Activated B cell treated with CpG ODN at 0.5 μM for 24 hours (primary cell): Measurements from ENCODE around the gene HIVEP1. TPM values are rescaled to one million over a fixed set of nuclear protein-coding genes. Genes with fewer than 3 reads are reported as not detected.

Experiments
- ATAC-seq: fragments of 200-7000 bp; cut with Tn5 transposase; one replicate; pipeline ENCODE4 v1.10.0; 2021; ENCODE audit warnings: low read depth, mild to moderate bottlenecking, moderate library complexity
- CTCF ChIA-PET: fragments of 350-600 bp; sonication (Branson Sonifier 250); formaldehyde crosslinking; loops from one replicate; lab custom pipeline; 2021; ENCODE audit warnings: antibody characterized with exemption; lab: Charles Lee
- POLR2A ChIA-PET: fragments of 350-600 bp; sonication (Branson Sonifier 250); formaldehyde crosslinking; loops from one replicate; lab custom pipeline; 2021; ENCODE audit warnings: antibody characterized with exemption; lab: Charles Lee
- DNase-seq: peaks from one replicate; pipeline ENCODE4 v3.0.0; 2022
- H3K27ac Mint-ChIP-seq: one replicate; pipeline ENCODE4 v1.8.0; 2020; ENCODE audit warnings: mixed read lengths
- H3K27me3 Mint-ChIP-seq: one replicate; pipeline ENCODE4 v1.8.0; 2021; ENCODE audit warnings: mixed read lengths
- H3K36me3 Mint-ChIP-seq: one replicate; pipeline ENCODE4 v1.8.0; 2021; ENCODE audit warnings: low read depth, mixed read lengths
- H3K4me1 Mint-ChIP-seq: one replicate; pipeline ENCODE4 v1.8.0; 2021; ENCODE audit warnings: mixed read lengths
- H3K4me3 Mint-ChIP-seq: one replicate; pipeline ENCODE4 v1.8.0; 2020; ENCODE audit warnings: mild to moderate bottlenecking, mixed read lengths
- H3K9me3 Mint-ChIP-seq: one replicate; pipeline ENCODE4 v1.8.0; 2020; ENCODE audit warnings: mixed read lengths
- CTCF ChIP-seq: fragments of 200-600 bp; IDR thresholded peaks from one replicate; pipeline ENCODE4 v1.8.0; 2022; ENCODE audit warnings: antibody characterized with exemption, mild to moderate bottlenecking
- intact Hi-C: fragments of 100-400 bp; cut with micrococcal nuclease; formaldehyde crosslinking; loops from one replicate; pipeline ENCODE4 v1.15.1; 2024
- total RNA-seq: library from RNA; stranded (reverse); gene quantifications from 2 replicates; pipeline ENCODE4 v1.2.3, GENCODE V29; 2022

The HIVEP1 gene
- total RNA-seq, 1 donor from 2014 or later, result 91.0 TPM

GRCh38 chr6:12032783-12033573 is 20.9 kb downstream of the HIVEP1 start:
- ChIA-PET POLR2A (no interaction called here), CTCF (no interaction called here)
- H3K9me3 Mint-ChIP-seq, result peaks cover 21% of the 10 kb centered on the region
- H3K4me3 Mint-ChIP-seq, result no peak overlapping the region
- intact Hi-C loops, result no loop called here
- H3K4me1 Mint-ChIP-seq, result peaks cover 54% of the 10 kb centered on the region
- no peak overlapping the region for H3K27ac Mint-ChIP-seq
- DNase-seq (no peak), ATAC-seq (no peak)
- peaks cover 41% of the 10 kb centered on the region for H3K36me3 Mint-ChIP-seq
- no peak for TF ChIP-seq CTCF
- H3K27me3 Mint-ChIP-seq, result no peaks in the 10 kb centered on the region

- ChIA-PET CTCF (no interaction called here), POLR2A (no interaction called here)
- H3K36me3 Mint-ChIP-seq, result peaks cover 33% of the 10 kb centered on the region
- DNase-seq (no peak), ATAC-seq (no peak)
- H3K27me3 Mint-ChIP-seq, result no peaks in the 10 kb centered on the region
- no peak for TF ChIP-seq CTCF
- H3K27ac Mint-ChIP-seq, result no peak overlapping the region
- intact Hi-C loops, result no loop called here
- peaks cover 15% of the 10 kb centered on the region for H3K9me3 Mint-ChIP-seq
- H3K4me3 Mint-ChIP-seq, result no peak overlapping the region
- peaks cover 61% of the 10 kb centered on the region for H3K4me1 Mint-ChIP-seq
These were observed 21.7 kb downstream of the HIVEP1 start for GRCh38 chr6:12033770-12034169.

- no peak for DNase-seq
- intact Hi-C loops, result no loop called here
- H3K9me3 Mint-ChIP-seq, result peaks cover 12% of the 10 kb centered on the region
- TF ChIP-seq CTCF, result no peak
- H3K27me3 Mint-ChIP-seq, result no peaks in the 10 kb centered on the region
- peaks cover 27% of the 10 kb centered on the region for H3K36me3 Mint-ChIP-seq
- H3K4me3 Mint-ChIP-seq, result no peak overlapping the region
- POLR2A ChIA-PET, result no interaction called here
- CTCF ChIA-PET, result no interaction called here
- no peak for ATAC-seq
- H3K27ac Mint-ChIP-seq, result no peak overlapping the region
- peaks cover 66% of the 10 kb centered on the region for H3K4me1 Mint-ChIP-seq
These were observed 22.2 kb downstream of the HIVEP1 start for GRCh38 chr6:12034349-12034748.

GRCh38 chr6:12034837-12035236 is 22.7 kb downstream of the HIVEP1 start:
- ATAC-seq (no peak), DNase-seq (no peak)
- Mint-ChIP-seq H3K9me3 (peaks cover 11% of the 10 kb centered on the region), H3K4me3 (no peak overlapping the region), H3K27me3 (no peaks in the 10 kb centered on the region), H3K27ac (no peak overlapping the region), H3K4me1 (peaks cover 71% of the 10 kb centered on the region), H3K36me3 (peaks cover 23% of the 10 kb centered on the region)
- intact Hi-C loops, result no loop called here
- no peak for TF ChIP-seq CTCF
- CTCF ChIA-PET, result no interaction called here
- POLR2A ChIA-PET, result interaction anchor here (0.6 kb wide), 1 partner anchor 138 kb away, joined by 3 read pairs; no protein-coding TSS in a partner anchor

- ATAC-seq (no peak), DNase-seq (no peak)
- Mint-ChIP-seq H3K27ac (no peak overlapping the region), H3K4me1 (peaks cover 71% of the 10 kb centered on the region), H3K9me3 (no peaks in the 10 kb centered on the region), H3K36me3 (peaks cover 7% of the 10 kb centered on the region), H3K27me3 (no peaks in the 10 kb centered on the region), H3K4me3 (no peak overlapping the region)
- no peak for TF ChIP-seq CTCF
- ChIA-PET CTCF (interaction anchor here (1.2 kb wide), 2 partner anchors 11 to 215 kb away, joined by 3 read pairs; no protein-coding TSS in a partner anchor), POLR2A (no interaction called here)
- intact Hi-C loops, result no loop called here
These were observed 24.7 kb downstream of the HIVEP1 start for GRCh38 chr6:12036766-12037165.
